Heart left ventricle (tissue), 13 donors: ENCODE data around the gene COL27A1.

Experiments
- CTCF ChIP-seq, 12 donors: fragments of 200-600 bp; sonication (generic) in 4 of 12; IDR thresholded peaks; one replicate each; pipeline versions ENCODE4 v1.5.0 to v1.8.0; 2018 to 2022; ENCODE audit warnings: antibody characterized with exemption in 12 of 12, mild to moderate bottlenecking in 5 of 12
- POLR2A ChIP-seq, 2 donors: fragments of 450-650 bp; IDR thresholded peaks; one replicate each; pipeline ENCODE4 v1.6.1; 2017; ENCODE audit warnings: antibody characterized with exemption in 2 of 2, mild to moderate bottlenecking in 2 of 2, moderate library complexity in 2 of 2
- donor health status: ischemic (EF 13 %, LVEDD 7.1; RV severe dilation, severe dysfunction).
- donor health status: DM: no; HTN: yes; CAD: no.
- donor health status: DM: no; HTN: no; CAD: no.
- donor health status: ischemic (EF 25% LVEDD 6.9; RV normal size, moderate dysfunction).
- donor health status: ischemic (EF 25% LVEDD 5.7; RV mildly dilated, moderate dysfunction).
- donor health status: ischemic (EF 35%, LVEDD 5.7; RV mildly dilated, moderate dysfunction).
- donor health status: nonischemic (EF 11% LVEDD 7.7; RV severe dilation, severe dysfunction).
- donor health status: DM: yes; HTN: yes; CAD: no.
- donor health status: PGD.
- donor health status: ischemic (EF 29% LVEDD 5.4; RV normal size, mild dysfunction).
- donor health status: nonischemic (EF 23%, LVEDD 6.1; RV moderate dilation, normal function).

DNA sequence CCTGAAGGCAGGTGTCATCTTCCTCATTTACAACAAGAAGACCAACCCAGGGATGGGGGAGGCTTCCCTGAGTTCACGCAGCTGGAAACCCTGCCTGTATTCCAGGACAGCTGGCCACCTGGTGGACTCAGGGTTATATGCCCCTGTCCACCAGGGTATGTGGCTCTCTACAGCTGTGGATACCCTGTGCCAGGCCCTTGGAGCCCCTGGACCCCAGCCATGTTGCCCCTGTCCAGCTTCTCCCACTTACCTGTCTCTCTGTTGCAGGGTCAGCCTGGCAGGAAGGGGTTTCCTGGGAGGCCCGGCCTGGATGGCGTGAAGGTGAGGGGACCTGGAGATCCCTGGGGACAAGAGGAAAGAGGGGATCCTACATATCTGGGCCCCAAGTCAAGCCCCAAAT lies 87.9 kb downstream of the COL27A1 start:
- TF ChIP-seq CTCF (IDR thresholded peaks at IDR 0.05) = no peak
- TF ChIP-seq POLR2A (IDR thresholded peaks at IDR 0.05) = no peak
